ENCODE results near the gene UAP1L1. TPM values are rescaled to one million over a fixed set of nuclear protein-coding genes. Genes with fewer than 3 reads are reported as not detected.

Gene UAP1L1
- total RNA-seq, 4 donors from 2014 or later: 4.9 to 15.7 (median 6.6) TPM

- TF ChIP-seq POLR2A (IDR thresholded peaks at IDR 0.05): no peak
- no peak for TF ChIP-seq CTCF (IDR thresholded peaks at IDR 0.05)
- Histone ChIP-seq H3K9me3 (no peaks in the 10 kb centered on the region), H3K4me3 (peak overlapping the region; percentile 31 to 86 (median 63)), H3K4me1 (peaks cover 10 to 62% (median 15%) of the 10 kb centered on the region in 4 donors), H3K36me3 (no peaks in the 10 kb centered on the region), H3K27ac (peak overlapping the region in 3 of 4 donors; percentile 89 to 97 (median 96)), H3K27me3 (peaks cover 0 to 21% of the 10 kb centered on the region in 2 donors)
- no peak for DNase-seq
Observed at GRCh38 chr9:137052998-137053943, 24.0 kb upstream of the UAP1L1 start.

- Histone ChIP-seq H3K27ac (peak within 1 kb of the TSS; percentile 0 to 97 (median 92)), H3K4me1 (peaks cover 10 to 55% (median 15%) of the 10 kb centered on the region in 4 donors), H3K4me3 (peak within 1 kb of the TSS; percentile 31 to 86 (median 63)), H3K36me3 (no peaks in the 10 kb centered on the region), H3K9me3 (no peaks in the 10 kb centered on the region), H3K27me3 (peaks cover 0 to 14% of the 10 kb centered on the region in 2 donors)
- TF ChIP-seq POLR2A (IDR thresholded peaks at IDR 0.05) (peak; percentile 88 to 92), CTCF (IDR thresholded peaks at IDR 0.05) (no peak)
- DNase-seq: peak; percentile 49 to 91 (median 86)
Observed at GRCh38 chr9:137053944-137054931, 23.1 kb upstream of the UAP1L1 start, which contains the start of gene ENTPD2. Gene ENTPD2 (minus strand): TSS chr9:137054061. CDS start chr9:137053997, 64 bp downstream.

- Histone ChIP-seq H3K27me3 (peaks cover 0 to 9% of the 10 kb centered on the region in 2 donors), H3K9me3 (no peaks in the 10 kb centered on the region), H3K27ac (peak overlapping the region; percentile 17 to 97 (median 92)), H3K4me3 (peak overlapping the region in 2 of 4 donors; percentile 63 to 86), H3K36me3 (no peaks in the 10 kb centered on the region), H3K4me1 (peaks cover 10 to 55% (median 15%) of the 10 kb centered on the region in 4 donors)
- TF ChIP-seq CTCF (IDR thresholded peaks at IDR 0.05): no peak
- no peak for TF ChIP-seq POLR2A (IDR thresholded peaks at IDR 0.05)
- peak in 2 of 3 donors; percentile 66 to 79 for DNase-seq
Observed at GRCh38 chr9:137054932-137055384, 22.4 kb upstream of the UAP1L1 start.

- peak; percentile 37 to 95 (median 92) for DNase-seq
- Histone ChIP-seq H3K9me3 (no peaks in the 10 kb centered on the region), H3K36me3 (no peaks in the 10 kb centered on the region), H3K27ac (peak overlapping the region; percentile 17 to 97 (median 92)), H3K4me3 (peak overlapping the region in 2 of 4 donors; percentile 63 to 86), H3K4me1 (peaks cover 10 to 55% (median 15%) of the 10 kb centered on the region in 4 donors), H3K27me3 (peaks cover 0 to 9% of the 10 kb centered on the region in 2 donors)
- TF ChIP-seq CTCF (IDR thresholded peaks at IDR 0.05): peak in 1 of 6 experiments; percentile 7
- peak in 1 of 2 donors; percentile 24 for TF ChIP-seq POLR2A (IDR thresholded peaks at IDR 0.05)
Observed at GRCh38 chr9:137055385-137056364, 21.6 kb upstream of the UAP1L1 start.
